H9 (cell line): Measurements from ENCODE around the gene MAPK12. TPM values are rescaled to one million over a fixed set of nuclear protein-coding genes. Genes with fewer than 3 reads are reported as not detected.

Experiments
- DNase-seq: peaks from one replicate; pipeline ENCODE4 v3.0.0-alpha.2; 2017
- H2AFZ ChIP-seq: one replicate; pipeline ENCODE4 v1.6.1; 2013; ENCODE audit warnings: mild to moderate bottlenecking, low read length, control low read depth, moderate library complexity
- H2AK5ac ChIP-seq: 2 replicates; pipeline ENCODE4 v1.6.1; 2013; ENCODE audit warnings: low read length, control low read depth, mixed read lengths; ENCODE audit not compliant: insufficient read length
- H2BK120ac ChIP-seq: one replicate; pipeline ENCODE4 v1.6.1; 2013; ENCODE audit warnings: low read depth, mild to moderate bottlenecking, low read length, control low read depth, inconsistent platforms; ENCODE audit not compliant: poor library complexity, severe bottlenecking
- H2BK12ac ChIP-seq: 2 replicates; pipeline ENCODE4 v1.6.1; 2013; ENCODE audit warnings: low read length, control low read depth, mixed read lengths, low read depth; ENCODE audit not compliant: insufficient read length
- H2BK15ac ChIP-seq: 2 replicates; pipeline ENCODE4 v1.6.1; 2013; ENCODE audit warnings: low read depth, low read length, control low read depth
- H2BK20ac ChIP-seq: one replicate; pipeline ENCODE4 v1.6.1; 2013; ENCODE audit warnings: low read depth, mild to moderate bottlenecking, low read length, control low read depth, inconsistent platforms; ENCODE audit not compliant: poor library complexity, severe bottlenecking
- H2BK5ac ChIP-seq: 2 replicates; pipeline ENCODE4 v1.6.1; 2013; ENCODE audit warnings: low read length, control low read depth, mixed read lengths; ENCODE audit not compliant: insufficient read length
- H3K14ac ChIP-seq: 2 replicates; pipeline ENCODE4 v1.6.1; 2013; ENCODE audit warnings: low read length, control low read depth; ENCODE audit not compliant: insufficient read depth
- H3K18ac ChIP-seq: 2 replicates; pipeline ENCODE4 v1.6.1; 2013; ENCODE audit warnings: low read depth, mild to moderate bottlenecking, mixed read lengths, low read length, control low read depth; ENCODE audit not compliant: insufficient read length
- H3K23ac ChIP-seq: 2 replicates; pipeline ENCODE4 v1.6.1; 2013; ENCODE audit warnings: low read length, control low read depth, mixed read lengths, low read depth; ENCODE audit not compliant: insufficient read length
- H3K23me2 ChIP-seq: 2 replicates; pipeline ENCODE4 v1.6.1; 2013; ENCODE audit warnings: low read depth, mild to moderate bottlenecking, mixed read lengths, low read length, control low read depth; ENCODE audit not compliant: insufficient read length, poor library complexity, severe bottlenecking
- H3K27ac ChIP-seq: 2 replicates; pipeline ENCODE4 v1.5.1; 2013; ENCODE audit warnings: low read length, control low read depth, mixed read lengths, low read depth; ENCODE audit not compliant: insufficient read length
- H3K27me3 ChIP-seq: 2 replicates; pipeline ENCODE4 v1.6.1; 2013; ENCODE audit warnings: low read length, control low read depth, inconsistent platforms; ENCODE audit not compliant: insufficient read depth
- H3K4ac ChIP-seq: 2 replicates; pipeline ENCODE4 v1.6.1; 2013; ENCODE audit warnings: low read depth, mild to moderate bottlenecking, control low read depth, inconsistent platforms, low read length, moderate library complexity
- H3K4me1 ChIP-seq: 2 replicates; pipeline ENCODE4 v1.6.1; 2013; ENCODE audit warnings: low read length, control low read depth, inconsistent platforms; ENCODE audit not compliant: insufficient read depth
- H3K4me2 ChIP-seq: 2 replicates; pipeline ENCODE4 v1.6.1; 2013; ENCODE audit warnings: low read length, control low read depth, mixed read lengths; ENCODE audit not compliant: insufficient read length, insufficient read depth
- H3K56ac ChIP-seq: 2 replicates; pipeline ENCODE4 v1.6.1; 2013; ENCODE audit warnings: low read depth, mild to moderate bottlenecking, mixed read lengths, low read length, control low read depth; ENCODE audit not compliant: insufficient read length
- H3K79me1 ChIP-seq: 2 replicates; pipeline ENCODE4 v1.6.1; 2013; ENCODE audit warnings: low read depth, mild to moderate bottlenecking, moderate library complexity, low read length, control low read depth, inconsistent platforms; ENCODE audit not compliant: insufficient read depth, poor library complexity, severe bottlenecking
- H3K79me2 ChIP-seq: 2 replicates; pipeline ENCODE4 v1.6.1; 2013; ENCODE audit warnings: low read length, control low read depth, inconsistent platforms; ENCODE audit not compliant: insufficient read depth
- H3K9ac ChIP-seq: 2 replicates; pipeline ENCODE4 v1.6.1; 2013; ENCODE audit warnings: low read length, control low read depth, mixed read lengths; ENCODE audit not compliant: insufficient read length; ENCODE audit errors: extremely low read depth
- H3K9me3 ChIP-seq: one replicate; pipeline ENCODE4 v1.6.1; 2013; ENCODE audit warnings: low read depth, low read length, inconsistent platforms; ENCODE audit not compliant: control insufficient read depth
- H3T11ph ChIP-seq: one replicate; pipeline ENCODE4 v1.6.1; 2013; ENCODE audit warnings: mild to moderate bottlenecking, low read length, control low read depth, inconsistent platforms
- H4K20me1 ChIP-seq: one replicate; pipeline ENCODE4 v1.6.1; 2013; ENCODE audit not compliant: control insufficient read depth, insufficient read length, insufficient read depth
- H4K5ac ChIP-seq: 2 replicates; pipeline ENCODE4 v1.6.1; 2013; ENCODE audit warnings: low read depth, mild to moderate bottlenecking, mixed read lengths, low read length, control low read depth; ENCODE audit not compliant: insufficient read length
- H4K8ac ChIP-seq: replicated peaks from 2 replicates; pipeline ENCODE4 v1.6.1; 2013; ENCODE audit warnings: low read length, control low read depth, mixed read lengths, low read depth; ENCODE audit not compliant: insufficient read length
- H4K91ac ChIP-seq: 2 replicates; pipeline ENCODE4 v1.6.1; 2013; ENCODE audit warnings: low read depth, mild to moderate bottlenecking, moderate library complexity, mixed read lengths, low read length, control low read depth; ENCODE audit not compliant: insufficient read length
- H3K27ac Mint-ChIP-seq, 3 experiments: 2 replicates in 2 of 3; 3 replicates in 1 of 3; pipeline ENCODE4 v1.8.0; 2020 to 2021; ENCODE audit warnings: mixed read lengths in 3 of 3, mild to moderate bottlenecking in 1 of 3, moderate library complexity in 1 of 3
- H3K27me3 Mint-ChIP-seq: 2 replicates; pipeline ENCODE4 v1.8.0; 2021; ENCODE audit warnings: low read depth, mild to moderate bottlenecking, moderate library complexity, mixed read lengths
- H3K36me3 Mint-ChIP-seq, 3 experiments: 2 replicates in 2 of 3; 3 replicates in 1 of 3; pipeline ENCODE4 v1.8.0; 2020 to 2021; ENCODE audit warnings: low read depth in 3 of 3, mixed read lengths in 3 of 3; ENCODE audit not compliant: insufficient read depth in 1 of 3
- H3K4me1 Mint-ChIP-seq, 2 experiments: 2 replicates each; pipeline ENCODE4 v1.8.0; 2020; ENCODE audit warnings: mixed read lengths in 2 of 2
- H3K4me3 Mint-ChIP-seq, 2 experiments: 2 replicates in 1 of 2; 3 replicates in 1 of 2; pipeline ENCODE4 v1.8.0; 2020 to 2021; ENCODE audit warnings: mild to moderate bottlenecking in 2 of 2, mixed read lengths in 2 of 2, moderate library complexity in 1 of 2
- H3K9me3 Mint-ChIP-seq, 2 experiments: 2 replicates in 1 of 2; 3 replicates in 1 of 2; pipeline ENCODE4 v1.8.0; 2020; ENCODE audit warnings: mild to moderate bottlenecking in 2 of 2, mixed read lengths in 2 of 2, moderate library complexity in 1 of 2
- WGBS: extraction: QIAGEN DNeasy Blood & Tissue Kit; methylation state at CpG from one replicate; pipeline ENCODE4 v1.1.7; 2013; ENCODE audit warnings: missing lambda C conversion rate, low lambda C conversion rate, mixed read lengths; ENCODE audit not compliant: insufficient read length; ENCODE audit errors: extremely low coverage; 5-methylcytosine and 5-hydroxymethylcytosine counted together
- total RNA-seq: library from RNA; stranded (reverse); gene quantifications from 2 replicates; pipeline ENCODE4 v1.2.1, GENCODE V29; 2021
- TF ChIP-seq, protein P1 (sequence below): fragments of 200-600 bp; sonication (generic); conservative IDR thresholded peaks from 3 replicates; pipeline ENCODE4 v1.8.0; 2021; ENCODE audit warnings: antibody characterized with exemption, mild to moderate bottlenecking

The MAPK12 gene
- total RNA-seq, 1 experiment from 2014 or later, result 31.3 TPM

DNA sequence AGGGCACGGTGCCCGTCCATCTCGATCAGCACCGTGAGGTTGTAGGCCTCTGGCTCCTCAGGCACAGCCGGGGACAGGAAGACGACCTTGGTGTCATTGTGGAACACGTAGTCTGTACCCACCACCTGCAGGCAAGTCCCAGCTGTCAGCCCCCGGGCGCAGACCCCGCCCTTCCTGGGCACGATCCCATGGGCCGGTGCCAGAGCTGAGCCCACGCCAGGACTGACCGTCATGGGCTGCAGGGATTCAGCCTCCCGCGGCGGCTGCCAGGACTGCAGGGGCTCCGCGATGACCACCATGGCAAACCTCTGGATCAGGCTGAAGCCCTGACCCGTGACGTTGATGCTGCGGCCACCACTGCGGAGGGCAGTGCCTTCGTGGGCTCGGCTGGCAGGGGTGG, 20.5 kb upstream of the MAPK12 start:
- Histone ChIP-seq H3K9ac (no peak overlapping the region), H2BK15ac (no peak overlapping the region), H3K56ac (no peak overlapping the region), H4K20me1 (no peaks in the 10 kb centered on the region), H3K18ac (no peak overlapping the region), H3K27me3 (no peaks in the 10 kb centered on the region), H3K23me2 (peaks cover 3% of the 10 kb centered on the region), H2BK120ac (no peak overlapping the region), H4K5ac (no peak overlapping the region), H2AFZ (no peak overlapping the region), H3K79me1 (no peaks in the 10 kb centered on the region), H3K79me2 (no peaks in the 10 kb centered on the region), H4K91ac (no peak overlapping the region), H2BK20ac (no peak overlapping the region), H2AK5ac (no peak overlapping the region), H3K4me2 (no peak overlapping the region), H3K27ac (no peak overlapping the region), H3K23ac (no peak overlapping the region), H2BK12ac (no peak overlapping the region), H3K14ac (no peak overlapping the region), H3K4me1 (no peaks in the 10 kb centered on the region), H3K4ac (no peak overlapping the region), H4K8ac (no peak overlapping the region), H3T11ph (no peak overlapping the region), H3K9me3 (no peaks in the 10 kb centered on the region), H2BK5ac (no peak overlapping the region)
- no CpG with 5 or more reads among the region's 25 CpGs for WGBS
- Mint-ChIP-seq H3K27ac (no peak overlapping the region), H3K4me1 (no peaks in the 10 kb centered on the region), H3K4me3 (no peak overlapping the region), H3K9me3 (peaks cover 0 to under 1% of the 10 kb centered on the region in 2 experiments; a peak in 3 of 5 replicates), H3K27me3 (no peaks in the 10 kb centered on the region), H3K36me3 (peaks cover 28 to 58% (median 54%) of the 10 kb centered on the region in 3 experiments)
- TF ChIP-seq, protein P1, sequence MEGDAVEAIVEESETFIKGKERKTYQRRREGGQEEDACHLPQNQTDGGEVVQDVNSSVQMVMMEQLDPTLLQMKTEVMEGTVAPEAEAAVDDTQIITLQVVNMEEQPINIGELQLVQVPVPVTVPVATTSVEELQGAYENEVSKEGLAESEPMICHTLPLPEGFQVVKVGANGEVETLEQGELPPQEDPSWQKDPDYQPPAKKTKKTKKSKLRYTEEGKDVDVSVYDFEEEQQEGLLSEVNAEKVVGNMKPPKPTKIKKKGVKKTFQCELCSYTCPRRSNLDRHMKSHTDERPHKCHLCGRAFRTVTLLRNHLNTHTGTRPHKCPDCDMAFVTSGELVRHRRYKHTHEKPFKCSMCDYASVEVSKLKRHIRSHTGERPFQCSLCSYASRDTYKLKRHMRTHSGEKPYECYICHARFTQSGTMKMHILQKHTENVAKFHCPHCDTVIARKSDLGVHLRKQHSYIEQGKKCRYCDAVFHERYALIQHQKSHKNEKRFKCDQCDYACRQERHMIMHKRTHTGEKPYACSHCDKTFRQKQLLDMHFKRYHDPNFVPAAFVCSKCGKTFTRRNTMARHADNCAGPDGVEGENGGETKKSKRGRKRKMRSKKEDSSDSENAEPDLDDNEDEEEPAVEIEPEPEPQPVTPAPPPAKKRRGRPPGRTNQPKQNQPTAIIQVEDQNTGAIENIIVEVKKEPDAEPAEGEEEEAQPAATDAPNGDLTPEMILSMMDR, result no peak
- DNase-seq, result no peak
